SH-SY5Y (cell line): ENCODE measurements around the gene RAPGEF2.

Experiments used
- GATA2 ChIP-seq: IDR thresholded peaks from 2 replicates; pipeline ENCODE4 v1.6.1; 2011; ENCODE audit warnings: mild to moderate bottlenecking, low read depth, low read length
- GATA3 ChIP-seq: IDR thresholded peaks from 2 replicates; pipeline ENCODE4 v1.6.1; 2011; ENCODE audit warnings: low read depth, mild to moderate bottlenecking, low read length, moderate library complexity

The RAPGEF2 gene

GRCh38 chr4:159219862-159220261, 117.0 kb downstream of the RAPGEF2 start:
- TF ChIP-seq GATA2 (no peak), GATA3 (no peak)

- TF ChIP-seq GATA3 (no peak), GATA2 (no peak)
Measured at GRCh38 chr4:159220353-159220752, 117.5 kb downstream of the RAPGEF2 start.

GRCh38 chr4:159221280-159221679, 118.4 kb downstream of the RAPGEF2 start:
- TF ChIP-seq GATA3, result no peak
- no peak for TF ChIP-seq GATA2

DNA sequence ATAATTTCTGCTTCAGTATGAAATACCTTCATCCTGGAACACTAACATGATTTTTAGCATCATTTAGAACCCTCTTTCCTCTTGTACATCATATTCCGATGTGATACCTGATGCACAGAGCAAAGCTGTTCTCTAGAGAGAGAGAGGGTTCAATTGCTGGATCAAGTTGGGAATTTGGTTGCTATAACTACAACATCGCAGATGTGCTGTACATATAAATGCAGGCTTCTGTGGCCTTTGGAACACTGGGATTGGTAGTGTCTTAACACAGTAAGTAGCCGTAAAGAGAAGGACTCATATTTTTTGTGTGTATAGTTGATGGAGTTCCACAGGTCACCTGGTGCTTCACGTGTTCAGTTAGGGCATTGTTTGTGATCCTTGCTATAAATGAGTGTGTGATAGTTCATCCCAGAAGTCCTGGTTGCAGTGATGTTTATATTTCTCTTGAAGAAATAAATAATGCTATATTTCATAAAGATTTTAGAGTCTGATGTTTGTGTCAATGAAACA, 119.2 kb downstream of the RAPGEF2 start:
- TF ChIP-seq GATA3, result no peak
- no peak for TF ChIP-seq GATA2

DNA sequence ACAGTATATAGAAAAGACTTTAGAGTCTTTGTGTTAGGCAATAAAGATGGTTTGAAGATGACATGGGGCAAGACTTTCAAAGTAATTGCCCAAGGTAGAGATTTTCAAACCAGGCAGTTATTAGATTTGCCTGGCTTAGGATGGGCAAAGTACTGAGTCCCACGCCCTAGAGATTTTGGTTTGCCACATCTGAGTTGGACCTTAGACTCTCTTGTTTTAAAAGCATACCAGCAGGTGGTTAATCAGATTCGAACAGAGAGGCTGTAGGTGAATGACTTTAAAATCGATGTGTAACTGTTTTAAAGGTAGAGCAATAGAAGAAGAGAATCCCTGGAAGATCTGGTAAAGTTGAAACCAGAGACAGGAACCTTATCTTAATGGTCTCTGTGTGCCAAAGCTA, 121.5 kb downstream of the RAPGEF2 start:
- TF ChIP-seq GATA3 (no peak), GATA2 (no peak)

- TF ChIP-seq GATA2 (no peak), GATA3 (no peak)
Measured at GRCh38 chr4:159227378-159227777, 124.5 kb downstream of the RAPGEF2 start.

GRCh38 chr4:159227984-159228383, 125.1 kb downstream of the RAPGEF2 start:
- TF ChIP-seq GATA3, result no peak
- no peak for TF ChIP-seq GATA2

DNA sequence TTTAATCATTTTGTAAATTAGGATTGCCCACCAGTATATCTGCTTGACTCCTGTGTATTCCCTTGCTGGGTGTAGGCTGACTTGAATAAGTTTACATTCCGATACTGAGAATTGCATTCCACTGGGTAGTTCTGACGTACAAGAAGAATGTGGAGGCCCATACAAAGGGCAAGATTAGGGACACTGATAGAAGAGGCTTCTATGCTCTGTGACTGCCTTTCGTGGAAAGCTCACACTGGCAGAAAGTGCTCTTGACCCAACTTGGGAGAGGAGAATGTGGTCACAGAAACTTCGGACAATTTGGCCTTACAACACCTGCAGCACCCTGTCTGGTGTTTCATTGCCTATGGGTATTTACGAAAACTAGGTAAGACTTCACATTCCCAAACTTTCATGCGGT, 126.3 kb downstream of the RAPGEF2 start:
- TF ChIP-seq GATA2 (no peak), GATA3 (no peak)

GRCh38 chr4:159232465-159233106, 129.7 kb downstream of the RAPGEF2 start:
- no peak for TF ChIP-seq GATA3
- TF ChIP-seq GATA2, result no peak

DNA sequence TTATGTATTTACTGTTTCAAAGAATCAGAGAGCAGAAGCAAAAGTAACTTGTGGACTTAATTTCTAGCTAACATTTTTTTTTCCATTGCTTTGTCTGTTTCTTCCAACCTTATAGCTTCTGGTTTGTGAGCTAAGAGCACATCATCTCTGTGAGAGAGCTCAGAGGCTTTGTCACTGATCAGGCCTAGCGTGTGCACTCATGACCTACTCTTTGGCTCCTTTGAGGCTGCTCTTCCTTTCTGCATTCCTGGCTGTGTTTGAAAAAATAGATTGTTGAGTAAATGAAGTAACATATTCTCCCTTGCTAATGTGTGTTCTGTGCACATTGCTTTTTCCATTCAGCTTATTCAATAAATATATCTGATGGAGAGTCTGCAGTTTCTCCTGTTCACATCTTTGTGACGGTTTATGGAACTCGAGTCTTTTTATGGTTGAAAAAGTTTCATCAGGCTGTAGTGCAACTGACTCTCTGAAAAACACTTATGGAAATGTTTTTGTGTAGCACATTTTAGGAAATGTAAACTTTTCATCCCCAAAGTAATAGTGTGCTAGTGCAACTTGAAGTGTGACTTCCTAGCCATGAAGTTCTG, 133.0 kb downstream of the RAPGEF2 start:
- TF ChIP-seq GATA2 (no peak), GATA3 (no peak)

- no peak for TF ChIP-seq GATA2
- TF ChIP-seq GATA3, result no peak
Measured at GRCh38 chr4:159237975-159238374, 135.1 kb downstream of the RAPGEF2 start.

GRCh38 chr4:159238631-159239030, 135.8 kb downstream of the RAPGEF2 start:
- no peak for TF ChIP-seq GATA2
- TF ChIP-seq GATA3, result no peak

DNA sequence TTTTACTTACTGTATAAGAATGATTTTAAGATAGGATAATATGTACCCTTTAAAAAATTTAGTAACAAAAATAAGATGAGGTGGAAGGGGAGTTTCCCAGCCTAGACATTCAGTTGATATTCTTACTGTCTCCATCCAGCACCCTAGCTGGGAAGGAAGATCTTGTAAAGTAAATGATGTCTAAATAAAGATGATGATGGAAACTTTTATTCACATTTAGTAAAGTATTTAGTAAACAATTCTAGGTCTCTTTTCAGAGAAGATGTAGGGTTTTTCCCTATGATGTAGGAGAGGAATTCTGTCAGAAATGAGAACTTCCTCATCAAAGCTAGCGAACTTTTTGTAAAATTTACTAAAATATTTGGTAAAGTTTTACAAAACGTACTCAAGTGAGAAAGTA, 136.8 kb downstream of the RAPGEF2 start:
- TF ChIP-seq GATA3, result no peak
- TF ChIP-seq GATA2, result no peak

DNA sequence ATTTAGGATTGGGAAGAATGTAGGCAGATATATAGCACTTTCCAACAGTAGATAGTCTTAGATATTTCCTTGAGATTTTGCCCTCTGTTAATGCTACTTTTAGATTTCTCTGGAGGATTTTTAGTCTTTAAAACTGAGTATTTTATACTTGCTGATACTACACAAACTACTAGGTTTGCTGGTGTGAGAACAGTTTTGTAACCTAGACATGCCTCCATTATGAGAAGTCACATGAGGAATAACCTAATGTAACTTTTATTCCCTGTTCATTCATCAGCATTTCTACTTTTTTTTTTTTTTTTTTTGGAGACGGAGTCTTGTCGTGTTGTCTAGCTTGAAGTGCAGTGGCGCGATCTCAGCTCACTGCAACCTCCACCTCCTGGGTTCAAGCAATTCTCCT, 137.2 kb downstream of the RAPGEF2 start:
- TF ChIP-seq GATA3, result no peak
- TF ChIP-seq GATA2, result no peak

GRCh38 chr4:159240687-159241086, 137.8 kb downstream of the RAPGEF2 start:
- TF ChIP-seq GATA2, result no peak
- TF ChIP-seq GATA3, result no peak

DNA sequence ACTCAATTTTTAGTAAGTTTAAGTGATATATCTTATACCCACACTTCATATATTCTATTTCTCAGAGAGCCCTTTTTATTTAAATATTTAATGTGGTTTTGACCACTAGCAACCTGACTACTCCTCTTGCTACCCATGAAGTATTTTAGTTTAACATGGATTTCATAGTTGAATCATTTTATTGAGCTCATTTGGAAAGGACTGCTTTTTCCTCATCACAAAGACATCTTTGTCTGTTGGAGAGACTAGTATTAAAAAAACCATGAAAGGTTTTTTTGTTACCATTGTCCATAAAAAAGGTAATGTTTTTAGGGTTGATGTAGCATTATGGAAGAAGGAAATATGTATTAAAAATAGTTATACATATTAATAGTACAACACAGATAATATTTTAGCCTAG, 139.5 kb downstream of the RAPGEF2 start:
- TF ChIP-seq GATA2 (no peak), GATA3 (no peak)
